K562 (cell line): Measurements from ENCODE around the gene TMEM243. TPM values are rescaled to one million over a fixed set of nuclear protein-coding genes. Genes with fewer than 3 reads are reported as not detected.

Source experiments
- CBFA2T2 ChIP-seq: fragments of 450-650 bp; conservative IDR thresholded peaks from 2 replicates; pipeline ENCODE4 v1.6.1; 2017; ENCODE audit warnings: mild to moderate bottlenecking
- CREB1 ChIP-seq, 2 experiments: sonication (generic) in 1 of 2; formaldehyde crosslinking in 1 of 2; IDR thresholded peaks; 2 replicates each; pipeline versions ENCODE4 v1.6.1 to v1.8.0; 2012 to 2022; ENCODE audit warnings: inconsistent platforms in 1 of 2, mild to moderate bottlenecking in 1 of 2, missing genetic modification reagents in 1 of 2, moderate library complexity in 1 of 2
- CSDE1 ChIP-seq, 2 experiments: fragments of 450-650 bp; IDR thresholded peaks; 2 replicates each; pipeline ENCODE4 v1.6.1; 2016; ENCODE audit warnings: mild to moderate bottlenecking in 1 of 2
- KLF6 ChIP-seq: fragments of 250-450 bp; sonication (Bioruptor Pico); IDR thresholded peaks from 2 replicates; pipeline ENCODE4 v1.4.0; 2020; ENCODE audit warnings: mild to moderate bottlenecking, moderate library complexity, borderline replicate concordance
- NCOA2 ChIP-seq, 2 experiments: fragments of 450-650 bp; IDR thresholded peaks; 2 replicates each; pipeline ENCODE4 v1.6.1; 2018; ENCODE audit warnings: mild to moderate bottlenecking in 2 of 2, moderate library complexity in 1 of 2; ENCODE audit not compliant: partially characterized antibody in 2 of 2
- NCOA6 ChIP-seq: fragments of 450-650 bp; IDR thresholded peaks from 2 replicates; pipeline ENCODE4 v1.6.1; 2017; ENCODE audit warnings: mild to moderate bottlenecking
- SRSF3 ChIP-seq: fragments of 200-400 bp; formaldehyde crosslinking; IDR thresholded peaks from 2 replicates; pipeline ENCODE4 v1.6.1; 2016; ENCODE audit warnings: mild to moderate bottlenecking, low read length, moderate library complexity; ENCODE audit not compliant: insufficient read depth
- TGIF2 ChIP-seq: sonication (generic); formaldehyde crosslinking; IDR thresholded peaks from 2 replicates; pipeline ENCODE4 v1.8.1; 2022; ENCODE audit warnings: mild to moderate bottlenecking, missing genetic modification reagents, moderate library complexity
- ZNF197 ChIP-seq: fragments of 200-800 bp; sonication (Bioruptor generic); IDR thresholded peaks from 2 replicates; pipeline ENCODE4 v1.6.1; 2016; ENCODE audit warnings: low read depth, missing genetic modification characterization, missing compliant biosample characterization
- ZNF699 ChIP-seq: fragments of 250-450 bp; sonication (Bioruptor Pico); IDR thresholded peaks from 2 replicates; pipeline ENCODE4 v1.8.0; 2021; ENCODE audit warnings: mild to moderate bottlenecking, moderate library complexity; ENCODE audit not compliant: insufficient replicate concordance
- ZNF780A ChIP-seq: fragments of 250-450 bp; sonication (Bioruptor Pico); IDR thresholded peaks from 2 replicates; pipeline ENCODE4 v1.5.0; 2021; ENCODE audit warnings: mild to moderate bottlenecking
- ZNF830 ChIP-seq: fragments of 250-450 bp; sonication (Bioruptor Pico); IDR thresholded peaks from 2 replicates; pipeline ENCODE4 v1.5.0; 2021; ENCODE audit warnings: mild to moderate bottlenecking
- polyA plus RNA-seq, 8 experiments: library from polyadenylated mRNA; depleted of rRNA in 4 of 8; stranded (reverse) in 5 of 8; unstranded in 3 of 8; fragments of >200 nt; fragmentation: Nextera tagmentation in 2 of 8; fragmentation: Illumina TruSeq in 1 of 8; extraction: Ambion mirVana in 2 of 8; extraction: Trizol in 1 of 8; gene quantifications; 2 replicates each; pipeline versions ENCODE4 v1.2.1 to v1.2.3, GENCODE V29; 2011 to 2014; ENCODE audit warnings: inconsistent platforms in 1 of 8, missing spikeins in 1 of 8
- total RNA-seq, 7 experiments: library from RNA; depleted of rRNA in 6 of 7; stranded (reverse); fragments of >200 nt in 6 of 7; fragmentation: Illumina TruSeq in 2 of 7; extraction: Trizol in 2 of 7; gene quantifications; 2 replicates each; pipeline versions ENCODE4 v1.2.1 to v1.2.3, GENCODE V29; 2011 to 2021; ENCODE audit warnings: low replicate concordance in 1 of 7
- TF ChIP-seq, protein P1 (sequence below): fragments of 200-600 bp; sonication (generic); IDR thresholded peaks from one replicate; pipeline ENCODE4 v1.6.1; 2012; ENCODE audit warnings: mild to moderate bottlenecking, low read depth, low read length, inconsistent platforms
- TF ChIP-seq, protein P2 (sequence below): sonication (generic); formaldehyde crosslinking; IDR thresholded peaks from 2 replicates; pipeline ENCODE4 v1.8.0; 2022; ENCODE audit warnings: mild to moderate bottlenecking, missing genetic modification reagents

Gene TMEM243
- total and polyA plus RNA-seq, 9 of the 15 experiments (the other 6 are each of a cell fraction or from before 2014, with no cell fraction given): 3.9 to 8.6 (median 6.1) TPM

DNA sequence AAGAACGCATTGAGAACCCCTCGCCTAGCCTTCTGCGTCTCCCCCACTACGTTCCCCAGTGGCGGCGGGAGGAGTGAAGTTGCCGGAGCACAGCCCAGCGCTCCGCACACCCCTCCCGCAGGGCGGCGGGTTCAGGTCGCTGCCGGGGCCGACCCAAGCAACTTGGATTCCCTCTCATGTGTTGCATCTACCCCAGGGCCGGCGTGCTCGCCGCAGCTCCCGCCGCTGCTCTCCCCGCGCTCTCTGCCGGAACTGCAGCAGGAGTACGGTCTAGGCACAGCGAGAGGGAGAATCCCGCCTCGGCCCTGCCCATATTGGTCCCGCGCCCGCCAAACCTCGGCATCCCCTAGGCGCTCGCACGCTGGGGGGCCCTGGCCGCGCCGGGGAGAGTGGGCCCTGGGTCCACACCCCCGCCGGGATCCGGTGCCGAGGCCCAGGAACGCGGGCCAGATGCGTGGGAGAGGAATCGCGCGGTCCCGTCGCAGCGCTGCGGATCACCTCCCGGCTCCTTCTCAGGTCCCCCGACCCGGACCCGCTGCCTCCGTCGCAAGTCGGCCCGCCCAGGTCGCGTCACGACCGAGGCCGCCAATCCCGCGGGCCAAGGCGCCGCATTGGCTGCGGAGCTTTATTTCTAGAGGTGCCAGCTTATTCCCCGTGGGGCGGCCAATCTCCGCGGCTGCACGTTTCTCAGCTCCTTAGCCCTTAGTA, 648 bp upstream of the TMEM243 start (continued):
- TF ChIP-seq TGIF2 (CRISPR knock-in tag) (0 out of 2 replicates have a peak, but pooled peaks have one; percentile 44), ZNF699 (CRISPR knock-in tag) (no peak), ZNF197 (CRISPR knock-in tag) (no peak), CSDE1 (IDR thresholded peaks at IDR 0.05) (no peak), CBFA2T2 (no peak), NCOA2 (IDR thresholded peaks at IDR 0.05; ENCODE audit: partially characterized antibody in 2 of 2) (no peak), ZNF780A (CRISPR knock-in tag) (no peak), NCOA6 (no peak), CREB1 (IDR thresholded peaks at IDR 0.05) (peak; percentile 57), CREB1 (CRISPR knock-in tag; IDR thresholded peaks at IDR 0.05) (peak; percentile 29), KLF6 (CRISPR knock-in tag) (no peak), ZNF830 (CRISPR knock-in tag) (no peak), SRSF3 (no peak)
- TF ChIP-seq, protein P1, sequence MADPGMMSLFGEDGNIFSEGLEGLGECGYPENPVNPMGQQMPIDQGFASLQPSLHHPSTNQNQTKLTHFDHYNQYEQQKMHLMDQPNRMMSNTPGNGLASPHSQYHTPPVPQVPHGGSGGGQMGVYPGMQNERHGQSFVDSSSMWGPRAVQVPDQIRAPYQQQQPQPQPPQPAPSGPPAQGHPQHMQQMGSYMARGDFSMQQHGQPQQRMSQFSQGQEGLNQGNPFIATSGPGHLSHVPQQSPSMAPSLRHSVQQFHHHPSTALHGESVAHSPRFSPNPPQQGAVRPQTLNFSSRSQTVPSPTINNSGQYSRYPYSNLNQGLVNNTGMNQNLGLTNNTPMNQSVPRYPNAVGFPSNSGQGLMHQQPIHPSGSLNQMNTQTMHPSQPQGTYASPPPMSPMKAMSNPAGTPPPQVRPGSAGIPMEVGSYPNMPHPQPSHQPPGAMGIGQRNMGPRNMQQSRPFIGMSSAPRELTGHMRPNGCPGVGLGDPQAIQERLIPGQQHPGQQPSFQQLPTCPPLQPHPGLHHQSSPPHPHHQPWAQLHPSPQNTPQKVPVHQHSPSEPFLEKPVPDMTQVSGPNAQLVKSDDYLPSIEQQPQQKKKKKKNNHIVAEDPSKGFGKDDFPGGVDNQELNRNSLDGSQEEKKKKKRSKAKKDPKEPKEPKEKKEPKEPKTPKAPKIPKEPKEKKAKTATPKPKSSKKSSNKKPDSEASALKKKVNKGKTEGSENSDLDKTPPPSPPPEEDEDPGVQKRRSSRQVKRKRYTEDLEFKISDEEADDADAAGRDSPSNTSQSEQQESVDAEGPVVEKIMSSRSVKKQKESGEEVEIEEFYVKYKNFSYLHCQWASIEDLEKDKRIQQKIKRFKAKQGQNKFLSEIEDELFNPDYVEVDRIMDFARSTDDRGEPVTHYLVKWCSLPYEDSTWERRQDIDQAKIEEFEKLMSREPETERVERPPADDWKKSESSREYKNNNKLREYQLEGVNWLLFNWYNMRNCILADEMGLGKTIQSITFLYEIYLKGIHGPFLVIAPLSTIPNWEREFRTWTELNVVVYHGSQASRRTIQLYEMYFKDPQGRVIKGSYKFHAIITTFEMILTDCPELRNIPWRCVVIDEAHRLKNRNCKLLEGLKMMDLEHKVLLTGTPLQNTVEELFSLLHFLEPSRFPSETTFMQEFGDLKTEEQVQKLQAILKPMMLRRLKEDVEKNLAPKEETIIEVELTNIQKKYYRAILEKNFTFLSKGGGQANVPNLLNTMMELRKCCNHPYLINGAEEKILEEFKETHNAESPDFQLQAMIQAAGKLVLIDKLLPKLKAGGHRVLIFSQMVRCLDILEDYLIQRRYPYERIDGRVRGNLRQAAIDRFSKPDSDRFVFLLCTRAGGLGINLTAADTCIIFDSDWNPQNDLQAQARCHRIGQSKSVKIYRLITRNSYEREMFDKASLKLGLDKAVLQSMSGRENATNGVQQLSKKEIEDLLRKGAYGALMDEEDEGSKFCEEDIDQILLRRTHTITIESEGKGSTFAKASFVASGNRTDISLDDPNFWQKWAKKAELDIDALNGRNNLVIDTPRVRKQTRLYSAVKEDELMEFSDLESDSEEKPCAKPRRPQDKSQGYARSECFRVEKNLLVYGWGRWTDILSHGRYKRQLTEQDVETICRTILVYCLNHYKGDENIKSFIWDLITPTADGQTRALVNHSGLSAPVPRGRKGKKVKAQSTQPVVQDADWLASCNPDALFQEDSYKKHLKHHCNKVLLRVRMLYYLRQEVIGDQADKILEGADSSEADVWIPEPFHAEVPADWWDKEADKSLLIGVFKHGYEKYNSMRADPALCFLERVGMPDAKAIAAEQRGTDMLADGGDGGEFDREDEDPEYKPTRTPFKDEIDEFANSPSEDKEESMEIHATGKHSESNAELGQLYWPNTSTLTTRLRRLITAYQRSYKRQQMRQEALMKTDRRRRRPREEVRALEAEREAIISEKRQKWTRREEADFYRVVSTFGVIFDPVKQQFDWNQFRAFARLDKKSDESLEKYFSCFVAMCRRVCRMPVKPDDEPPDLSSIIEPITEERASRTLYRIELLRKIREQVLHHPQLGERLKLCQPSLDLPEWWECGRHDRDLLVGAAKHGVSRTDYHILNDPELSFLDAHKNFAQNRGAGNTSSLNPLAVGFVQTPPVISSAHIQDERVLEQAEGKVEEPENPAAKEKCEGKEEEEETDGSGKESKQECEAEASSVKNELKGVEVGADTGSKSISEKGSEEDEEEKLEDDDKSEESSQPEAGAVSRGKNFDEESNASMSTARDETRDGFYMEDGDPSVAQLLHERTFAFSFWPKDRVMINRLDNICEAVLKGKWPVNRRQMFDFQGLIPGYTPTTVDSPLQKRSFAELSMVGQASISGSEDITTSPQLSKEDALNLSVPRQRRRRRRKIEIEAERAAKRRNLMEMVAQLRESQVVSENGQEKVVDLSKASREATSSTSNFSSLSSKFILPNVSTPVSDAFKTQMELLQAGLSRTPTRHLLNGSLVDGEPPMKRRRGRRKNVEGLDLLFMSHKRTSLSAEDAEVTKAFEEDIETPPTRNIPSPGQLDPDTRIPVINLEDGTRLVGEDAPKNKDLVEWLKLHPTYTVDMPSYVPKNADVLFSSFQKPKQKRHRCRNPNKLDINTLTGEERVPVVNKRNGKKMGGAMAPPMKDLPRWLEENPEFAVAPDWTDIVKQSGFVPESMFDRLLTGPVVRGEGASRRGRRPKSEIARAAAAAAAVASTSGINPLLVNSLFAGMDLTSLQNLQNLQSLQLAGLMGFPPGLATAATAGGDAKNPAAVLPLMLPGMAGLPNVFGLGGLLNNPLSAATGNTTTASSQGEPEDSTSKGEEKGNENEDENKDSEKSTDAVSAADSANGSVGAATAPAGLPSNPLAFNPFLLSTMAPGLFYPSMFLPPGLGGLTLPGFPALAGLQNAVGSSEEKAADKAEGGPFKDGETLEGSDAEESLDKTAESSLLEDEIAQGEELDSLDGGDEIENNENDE: no peak
- TF ChIP-seq, protein P2, sequence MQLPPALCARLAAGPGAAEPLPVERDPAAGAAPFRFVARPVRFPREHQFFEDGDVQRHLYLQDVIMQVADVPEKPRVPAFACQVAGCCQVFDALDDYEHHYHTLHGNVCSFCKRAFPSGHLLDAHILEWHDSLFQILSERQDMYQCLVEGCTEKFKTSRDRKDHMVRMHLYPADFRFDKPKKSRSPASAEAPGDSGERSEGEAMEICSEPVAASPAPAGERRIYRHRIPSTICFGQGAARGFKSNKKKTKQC (CRISPR knock-in tag): 0 out of 2 replicates have a peak, but pooled peaks have one; percentile 0
